Astrocyte of the cerebellum (primary cell): ENCODE results near the gene TMEM92.

ENCODE experiments used
- DNase-seq: peaks from one replicate; pipeline ENCODE4 v3.0.0-alpha.2; 2011; ENCODE audit warnings: low read depth
- H3K4me3 ChIP-seq: 2 replicates; pipeline ENCODE4 v1.5.1; 2011; ENCODE audit warnings: mild to moderate bottlenecking, low read depth, low read length, moderate library complexity
- in situ Hi-C: cut with HindIII; loops from 2 replicates; pipeline ENCODE4 v1.10.0; 2017; ENCODE audit warnings: low sequenced_read_pairs
- TF ChIP-seq, protein P1 (sequence below): IDR thresholded peaks from 2 replicates; pipeline ENCODE4 v1.5.1; 2012; ENCODE audit warnings: low read length, low read depth, moderate library complexity, mild to moderate bottlenecking; ENCODE audit errors: missing control alignments

TMEM92 gene

GRCh38 chr17:50322271-50322670, 48.0 kb downstream of the TMEM92 start:
- TF ChIP-seq, protein P1, sequence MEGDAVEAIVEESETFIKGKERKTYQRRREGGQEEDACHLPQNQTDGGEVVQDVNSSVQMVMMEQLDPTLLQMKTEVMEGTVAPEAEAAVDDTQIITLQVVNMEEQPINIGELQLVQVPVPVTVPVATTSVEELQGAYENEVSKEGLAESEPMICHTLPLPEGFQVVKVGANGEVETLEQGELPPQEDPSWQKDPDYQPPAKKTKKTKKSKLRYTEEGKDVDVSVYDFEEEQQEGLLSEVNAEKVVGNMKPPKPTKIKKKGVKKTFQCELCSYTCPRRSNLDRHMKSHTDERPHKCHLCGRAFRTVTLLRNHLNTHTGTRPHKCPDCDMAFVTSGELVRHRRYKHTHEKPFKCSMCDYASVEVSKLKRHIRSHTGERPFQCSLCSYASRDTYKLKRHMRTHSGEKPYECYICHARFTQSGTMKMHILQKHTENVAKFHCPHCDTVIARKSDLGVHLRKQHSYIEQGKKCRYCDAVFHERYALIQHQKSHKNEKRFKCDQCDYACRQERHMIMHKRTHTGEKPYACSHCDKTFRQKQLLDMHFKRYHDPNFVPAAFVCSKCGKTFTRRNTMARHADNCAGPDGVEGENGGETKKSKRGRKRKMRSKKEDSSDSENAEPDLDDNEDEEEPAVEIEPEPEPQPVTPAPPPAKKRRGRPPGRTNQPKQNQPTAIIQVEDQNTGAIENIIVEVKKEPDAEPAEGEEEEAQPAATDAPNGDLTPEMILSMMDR, result no peak
- in situ Hi-C loops, result no loop called here
- no peak overlapping the region for H3K4me3 ChIP-seq
- DNase-seq, result no peak

- no peak for DNase-seq
- TF ChIP-seq, protein P1, result no peak
- in situ Hi-C loops, result no loop called here
- no peak overlapping the region for H3K4me3 ChIP-seq
These were observed 48.8 kb downstream of the TMEM92 start for GRCh38 chr17:50323060-50323459.

GRCh38 chr17:50325906-50326305, 51.6 kb downstream of the TMEM92 start:
- no peak for DNase-seq
- TF ChIP-seq, protein P1, result no peak
- in situ Hi-C loops, result no loop called here
- H3K4me3 ChIP-seq, result no peak overlapping the region

DNA sequence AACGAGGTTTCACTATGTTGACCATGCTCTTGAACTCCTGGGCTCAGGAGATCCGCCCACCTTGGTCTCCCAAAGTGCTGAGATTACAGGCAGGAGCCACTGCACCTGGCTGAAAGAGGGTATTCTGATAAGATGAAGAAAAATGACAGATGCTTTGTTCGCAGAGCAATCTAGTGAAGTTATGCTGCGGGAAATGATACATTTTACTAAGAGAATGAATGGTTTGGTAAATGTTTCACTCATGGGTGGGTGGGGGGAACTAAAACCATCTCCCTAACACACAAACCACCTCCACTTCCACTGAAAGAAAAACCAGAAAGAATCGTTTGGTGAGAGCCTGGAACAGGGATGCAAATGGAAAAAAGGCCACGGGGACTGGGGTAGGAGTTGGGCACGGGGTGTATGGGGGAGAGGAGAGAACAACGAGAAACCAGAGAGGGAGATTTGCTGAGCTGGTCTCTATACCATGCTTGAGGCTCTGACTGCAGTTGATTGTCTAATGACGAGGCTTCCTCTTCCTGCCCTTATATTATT, 52.6 kb downstream of the TMEM92 start:
- no peak overlapping the region for H3K4me3 ChIP-seq
- in situ Hi-C loops, result no loop called here
- DNase-seq, result no peak
- TF ChIP-seq, protein P1, result no peak

DNA sequence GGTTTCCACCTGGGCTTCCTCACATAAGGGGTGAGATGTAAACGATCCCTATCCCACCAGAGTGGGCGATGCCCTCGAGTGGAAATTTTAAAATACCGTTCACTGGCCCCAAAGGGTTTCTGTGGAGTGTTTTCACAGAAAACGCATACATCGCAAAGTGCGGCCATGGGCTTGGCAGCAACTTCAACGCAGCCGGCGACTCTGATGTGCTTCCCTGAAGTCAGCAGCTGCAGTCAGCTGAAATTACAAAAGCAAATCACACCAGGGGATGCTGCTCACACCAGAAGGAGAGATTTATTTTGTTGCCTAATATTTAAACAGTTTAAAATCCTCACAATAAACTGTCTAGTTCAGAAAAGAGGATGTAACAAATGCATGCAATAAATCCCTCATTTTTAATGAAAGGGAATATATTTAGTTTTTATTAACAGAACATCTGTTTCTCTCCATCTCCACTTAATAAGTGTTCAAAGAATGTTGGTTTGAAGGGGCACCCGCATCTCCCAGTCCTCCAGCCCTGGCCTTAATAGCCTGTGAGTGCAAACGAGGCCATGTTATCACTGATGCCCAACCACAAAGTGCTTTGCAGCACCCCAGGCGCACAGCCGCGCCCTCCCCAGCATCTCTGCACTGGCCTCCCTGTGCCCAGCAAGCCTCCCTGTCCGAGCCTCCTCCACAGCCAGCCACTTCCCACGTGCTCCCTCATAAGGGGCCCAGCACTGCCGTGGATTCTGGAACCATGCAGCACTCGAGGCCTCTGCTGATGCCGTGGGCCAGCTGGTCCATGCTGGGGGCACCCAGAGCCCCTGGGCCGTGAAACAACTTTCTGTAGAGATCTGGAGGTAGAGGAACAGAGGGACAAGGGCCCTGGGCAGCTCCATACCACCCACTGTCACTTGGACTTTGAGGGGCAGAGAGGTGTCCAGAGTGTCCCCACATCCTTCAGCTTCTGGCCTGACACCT, 54.4 kb downstream of the TMEM92 start:
- H3K4me3 ChIP-seq, result no peak overlapping the region
- in situ Hi-C loops, result no loop called here
- no peak for DNase-seq
- TF ChIP-seq, protein P1, result no peak

GRCh38 chr17:50329716-50330115, 55.5 kb downstream of the TMEM92 start:
- DNase-seq, result no peak
- in situ Hi-C loops, result no loop called here
- TF ChIP-seq, protein P1, result no peak
- no peak overlapping the region for H3K4me3 ChIP-seq
